HepG2 (cell line): ENCODE data around the gene ADAM10. TPM values are rescaled to one million over a fixed set of nuclear protein-coding genes. Genes with fewer than 3 reads are reported as not detected.

ENCODE experiments used
- ATF4 ChIP-seq, 2 experiments: fragments of 450-650 bp in 1 of 2; sonication (generic) in 1 of 2; formaldehyde crosslinking; IDR thresholded peaks; 2 replicates each; pipeline versions ENCODE4 v1.5.0 to v1.8.0; 2020 to 2022; ENCODE audit warnings: mild to moderate bottlenecking in 1 of 2, missing genetic modification reagents in 1 of 2
- CEBPB ChIP-seq: IDR thresholded peaks from 2 replicates; pipeline ENCODE4 v1.6.1; 2011; ENCODE audit warnings: low read depth, low read length, improper control_type of control experiment, borderline replicate concordance
- DPF2 ChIP-seq: sonication (generic); formaldehyde crosslinking; IDR thresholded peaks from 2 replicates; pipeline ENCODE4 v1.4.0; 2020; ENCODE audit warnings: mild to moderate bottlenecking, low read depth, missing genetic modification reagents, borderline replicate concordance
- DRAP1 ChIP-seq: IDR thresholded peaks from 2 replicates; pipeline ENCODE4 v1.6.1; 2016; ENCODE audit warnings: missing genetic modification reagents, missing compliant biosample characterization
- EP300 ChIP-seq, 3 experiments: sonication (generic) in 1 of 3; formaldehyde crosslinking in 1 of 3; IDR thresholded peaks; 2 replicates each; pipeline versions ENCODE4 v1.5.1 to v1.6.1; 2011 to 2020; ENCODE audit warnings: low read depth in 2 of 3, low read length in 2 of 3, borderline replicate concordance in 1 of 3, improper control_type of control experiment in 1 of 3, mild to moderate bottlenecking in 1 of 3, missing genetic modification reagents in 1 of 3, moderate library complexity in 1 of 3
- FOXO1 ChIP-seq: sonication (generic); formaldehyde crosslinking; IDR thresholded peaks from 2 replicates; pipeline ENCODE4 v1.4.0; 2020; ENCODE audit warnings: missing genetic modification reagents
- FOXP1 ChIP-seq, 2 experiments: fragments of 450-650 bp in 1 of 2; IDR thresholded peaks; 2 replicates each; pipeline ENCODE4 v1.6.1; 2017 to 2018; ENCODE audit warnings: antibody characterized with exemption in 1 of 2
- HMGXB4 ChIP-seq, 2 experiments: sonication (generic) in 1 of 2; formaldehyde crosslinking in 1 of 2; IDR thresholded peaks; 2 replicates each; pipeline versions ENCODE4 v1.4.0 to v1.6.1; 2018 to 2020; ENCODE audit warnings: missing genetic modification reagents in 2 of 2, borderline replicate concordance in 1 of 2, low read depth in 1 of 2, mild to moderate bottlenecking in 1 of 2, missing biosample characterization in 1 of 2
- HNF4G ChIP-seq, 2 experiments: sonication (generic) in 1 of 2; formaldehyde crosslinking in 1 of 2; IDR thresholded peaks; 2 replicates each; pipeline versions ENCODE4 v1.4.0 to v1.6.1; 2011 to 2020; ENCODE audit warnings: borderline replicate concordance in 2 of 2, low read depth in 2 of 2, mild to moderate bottlenecking in 2 of 2, low read length in 1 of 2, missing genetic modification reagents in 1 of 2, moderate library complexity in 1 of 2
- MLLT10 ChIP-seq: sonication (generic); formaldehyde crosslinking; IDR thresholded peaks from 2 replicates; pipeline ENCODE4 v1.4.0; 2020; ENCODE audit warnings: missing genetic modification reagents
- NR2C2 ChIP-seq: sonication (generic); formaldehyde crosslinking; IDR thresholded peaks from 2 replicates; pipeline ENCODE4 v1.4.0; 2020; ENCODE audit warnings: missing genetic modification reagents, mild to moderate bottlenecking, moderate library complexity, borderline replicate concordance
- PAXIP1 ChIP-seq: sonication (generic); formaldehyde crosslinking; conservative IDR thresholded peaks from 2 replicates; pipeline ENCODE4 v1.4.0; 2020; ENCODE audit warnings: mild to moderate bottlenecking, missing genetic modification reagents, moderate library complexity
- PHF21A ChIP-seq: sonication (generic); formaldehyde crosslinking; IDR thresholded peaks from 2 replicates; pipeline ENCODE4 v1.5.0; 2020; ENCODE audit warnings: mild to moderate bottlenecking, missing genetic modification reagents
- WIZ ChIP-seq: sonication (generic); formaldehyde crosslinking; IDR thresholded peaks from 2 replicates; pipeline ENCODE4 v1.5.1; 2020; ENCODE audit warnings: mild to moderate bottlenecking, missing genetic modification reagents
- ZNF430 ChIP-seq: sonication (generic); formaldehyde crosslinking; IDR thresholded peaks from 2 replicates; pipeline ENCODE4 v1.9.0; 2021; ENCODE audit warnings: mild to moderate bottlenecking, missing genetic modification reagents
- ZNF574 ChIP-seq: sonication (generic); formaldehyde crosslinking; IDR thresholded peaks from 2 replicates; pipeline ENCODE4 v1.4.0; 2020; ENCODE audit warnings: missing genetic modification reagents
- polyA plus RNA-seq, 8 experiments: library from polyadenylated mRNA; depleted of rRNA in 3 of 8; stranded (reverse) in 7 of 8; unstranded in 1 of 8; fragments of >200 nt; fragmentation: Illumina TruSeq in 4 of 8; extraction: Trizol in 4 of 8; gene quantifications; 2 replicates each; pipeline versions ENCODE4 v1.2.1 to v1.2.3, GENCODE V29; 2011 to 2016; ENCODE audit warnings: low read depth in 4 of 8, missing spikeins in 1 of 8, mixed read lengths in 1 of 8; ENCODE audit not compliant: insufficient read depth in 1 of 8
- total RNA-seq, 5 experiments: library from RNA; depleted of rRNA; stranded (reverse); fragments of >200 nt; fragmentation: Illumina TruSeq; extraction: Trizol; gene quantifications; 2 replicates each; pipeline ENCODE4 v1.2.3, GENCODE V29; 2016; ENCODE audit warnings: low read depth in 1 of 5

The ADAM10 gene
- total and polyA plus RNA-seq, 2 of the 13 experiments (the other 11 are each of a cell fraction or from before 2014, with no cell fraction given), result 92.7 to 125 TPM

- 0 out of 2 replicates have a peak, but pooled peaks have one; percentile 2 for TF ChIP-seq ZNF574 (CRISPR knock-in tag)
- TF ChIP-seq FOXP1 (IDR thresholded peaks at IDR 0.05), result peak; percentile 74; the same call in 1 of the 2 replicates
- TF ChIP-seq FOXP1 (CRISPR knock-in tag; IDR thresholded peaks at IDR 0.05), result peak; percentile 89
- TF ChIP-seq PAXIP1, result peak; percentile 80
- peak in 1 of 2 experiments; percentile 38; a peak in 1 of 4 replicates for TF ChIP-seq EP300 (IDR thresholded peaks at IDR 0.05; ENCODE audit: low read depth in 2 of 2, low read length in 2 of 2)
- TF ChIP-seq EP300 (CRISPR knock-in tag; IDR thresholded peaks at IDR 0.05; ENCODE audit: borderline replicate concordance), result no peak
- TF ChIP-seq FOXO1 (CRISPR knock-in tag), result peak; percentile 44; the same call in 1 of the 2 replicates
- TF ChIP-seq NR2C2 (CRISPR knock-in tag), result peak; percentile 87
- TF ChIP-seq HNF4G (IDR thresholded peaks at IDR 0.05; ENCODE audit: borderline replicate concordance, low read depth, low read length), result 0 out of 2 replicates have a peak, but pooled peaks have one; percentile 20
- 0 out of 2 replicates have a peak, but pooled peaks have one; percentile 29 for TF ChIP-seq HNF4G (CRISPR knock-in tag; IDR thresholded peaks at IDR 0.05; ENCODE audit: borderline replicate concordance, low read depth)
- no peak for TF ChIP-seq WIZ (CRISPR knock-in tag)
- peak; percentile 62; the same call in 1 of the 2 replicates for TF ChIP-seq PHF21A (CRISPR knock-in tag)
- 0 out of 4 replicates have a peak, but pooled peaks of 1 of the 2 experiments have one; percentile 20 for TF ChIP-seq HMGXB4 (CRISPR knock-in tag; IDR thresholded peaks at IDR 0.05; ENCODE audit: borderline replicate concordance in 1 of 2, low read depth in 1 of 2)
- 0 out of 2 replicates have a peak, but pooled peaks have one; percentile 30 for TF ChIP-seq ZNF430 (CRISPR knock-in tag)
- TF ChIP-seq MLLT10 (CRISPR knock-in tag), result no peak
- TF ChIP-seq ATF4 (CRISPR knock-in tag; IDR thresholded peaks at IDR 0.05), result 0 out of 4 replicates have a peak, but pooled peaks of 1 of the 2 experiments have one; percentile 21
- 0 out of 2 replicates have a peak, but pooled peaks have one; percentile 35 for TF ChIP-seq DPF2 (CRISPR knock-in tag)
- TF ChIP-seq DRAP1 (CRISPR knock-in tag), result no peak
- peak; percentile 17; the same call in 1 of the 2 replicates for TF ChIP-seq CEBPB
These were observed 6.5 kb downstream of the ADAM10 start (continued) for GRCh38 chr15:58742819-58743502.
